Suprapubic skin (tissue), 4 donors: Measurements from ENCODE around the gene PIK3R1.

Source experiments
- POLR2A ChIP-seq, 2 donors: fragments of 450-650 bp; IDR thresholded peaks; one replicate each; pipeline ENCODE4 v1.6.1; 2017; ENCODE audit warnings: antibody characterized with exemption in 2 of 2, mild to moderate bottlenecking in 2 of 2, moderate library complexity in 2 of 2
- POLR2AphosphoS5 ChIP-seq, 3 donors: sonication (generic); formaldehyde crosslinking; IDR thresholded peaks; one replicate each; pipeline ENCODE4 v1.6.1; 2017; ENCODE audit warnings: antibody characterized with exemption in 3 of 3
- TF ChIP-seq, protein P1 (sequence below), 2 donors: fragments of 200-600 bp in 1 of 2; fragments of 450-650 bp in 1 of 2; sonication (generic) in 1 of 2; IDR thresholded peaks; one replicate each; pipeline ENCODE4 v1.5.1; 2016 to 2019; ENCODE audit warnings: antibody characterized with exemption in 2 of 2, mild to moderate bottlenecking in 1 of 2, moderate library complexity in 1 of 2

DNA sequence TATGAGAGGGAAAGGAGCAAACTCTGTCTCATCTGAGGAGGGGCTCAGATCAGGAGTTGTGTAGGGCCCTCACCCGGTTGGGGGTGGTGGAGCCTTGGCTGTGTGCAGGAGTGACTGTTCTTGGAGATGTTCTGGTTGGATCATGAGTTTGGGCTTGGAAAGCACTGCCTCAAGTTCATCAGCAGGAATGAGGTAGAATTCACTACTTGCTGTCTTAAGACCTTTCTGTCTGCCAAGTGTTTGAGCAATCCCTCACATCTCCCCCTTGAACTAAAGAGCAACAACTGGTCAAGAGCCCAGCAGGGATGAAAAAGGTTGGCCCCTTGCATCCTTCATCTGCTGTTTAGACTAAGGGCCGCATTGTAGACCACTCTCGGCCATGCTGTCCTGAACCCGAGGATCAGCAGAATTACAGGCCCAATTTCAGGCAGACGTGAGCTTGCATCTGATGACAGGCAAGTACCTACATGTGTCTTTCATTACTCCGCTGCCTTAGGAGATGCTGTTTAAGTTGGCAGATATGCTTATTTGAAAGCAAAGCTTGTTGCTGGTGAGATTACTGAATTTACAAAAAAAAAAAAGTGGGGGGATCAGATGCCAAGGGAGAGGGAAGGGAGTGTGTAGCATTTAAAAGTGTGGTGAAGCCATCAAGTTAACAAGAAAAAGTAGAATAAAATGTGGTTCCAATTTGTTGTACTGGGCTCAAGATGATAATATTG lies 36.4 kb downstream of the PIK3R1 start:
- TF ChIP-seq, protein P1, sequence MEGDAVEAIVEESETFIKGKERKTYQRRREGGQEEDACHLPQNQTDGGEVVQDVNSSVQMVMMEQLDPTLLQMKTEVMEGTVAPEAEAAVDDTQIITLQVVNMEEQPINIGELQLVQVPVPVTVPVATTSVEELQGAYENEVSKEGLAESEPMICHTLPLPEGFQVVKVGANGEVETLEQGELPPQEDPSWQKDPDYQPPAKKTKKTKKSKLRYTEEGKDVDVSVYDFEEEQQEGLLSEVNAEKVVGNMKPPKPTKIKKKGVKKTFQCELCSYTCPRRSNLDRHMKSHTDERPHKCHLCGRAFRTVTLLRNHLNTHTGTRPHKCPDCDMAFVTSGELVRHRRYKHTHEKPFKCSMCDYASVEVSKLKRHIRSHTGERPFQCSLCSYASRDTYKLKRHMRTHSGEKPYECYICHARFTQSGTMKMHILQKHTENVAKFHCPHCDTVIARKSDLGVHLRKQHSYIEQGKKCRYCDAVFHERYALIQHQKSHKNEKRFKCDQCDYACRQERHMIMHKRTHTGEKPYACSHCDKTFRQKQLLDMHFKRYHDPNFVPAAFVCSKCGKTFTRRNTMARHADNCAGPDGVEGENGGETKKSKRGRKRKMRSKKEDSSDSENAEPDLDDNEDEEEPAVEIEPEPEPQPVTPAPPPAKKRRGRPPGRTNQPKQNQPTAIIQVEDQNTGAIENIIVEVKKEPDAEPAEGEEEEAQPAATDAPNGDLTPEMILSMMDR (IDR thresholded peaks at IDR 0.05) = no peak
- TF ChIP-seq POLR2A (IDR thresholded peaks at IDR 0.05) = peak in 1 of 2 donors; percentile 16
- TF ChIP-seq POLR2AphosphoS5 (IDR thresholded peaks at IDR 0.05) = no peak
